Immature natural killer cell (primary cell): ENCODE measurements around the gene E2F3. TPM values are rescaled to one million over a fixed set of nuclear protein-coding genes. Genes with fewer than 3 reads are reported as not detected.

Source experiments
- DNase-seq, 3 donors: peaks; one replicate each; pipeline ENCODE4 v3.0.0; 2022; ENCODE audit warnings: mixed read lengths in 1 of 3
- H3K27ac Mint-ChIP-seq, 6 donors: one replicate each; pipeline ENCODE4 v1.8.0; 2020; ENCODE audit warnings: mixed read lengths in 6 of 6, mild to moderate bottlenecking in 5 of 6, inconsistent platforms in 4 of 6, moderate library complexity in 3 of 6
- H3K27me3 Mint-ChIP-seq, 3 donors: one replicate each; pipeline ENCODE4 v1.8.0; 2020 to 2021; ENCODE audit warnings: low read depth in 3 of 3, mild to moderate bottlenecking in 3 of 3, mixed read lengths in 3 of 3, moderate library complexity in 3 of 3, inconsistent platforms in 1 of 3
- H3K36me3 Mint-ChIP-seq, 3 donors: one replicate each; pipeline ENCODE4 v1.8.0; 2020; ENCODE audit warnings: mixed read lengths in 3 of 3, inconsistent platforms in 2 of 3, mild to moderate bottlenecking in 2 of 3
- H3K4me1 Mint-ChIP-seq, 2 donors: one replicate each; pipeline ENCODE4 v1.8.0; 2020; ENCODE audit warnings: inconsistent platforms in 2 of 2, mild to moderate bottlenecking in 2 of 2, mixed read lengths in 2 of 2, moderate library complexity in 1 of 2
- H3K4me3 Mint-ChIP-seq, 5 donors: one replicate each; pipeline ENCODE4 v1.8.0; 2020; ENCODE audit warnings: mild to moderate bottlenecking in 5 of 5, mixed read lengths in 5 of 5, inconsistent platforms in 3 of 5, moderate library complexity in 3 of 5
- H3K9me3 Mint-ChIP-seq, 6 donors: one replicate each; pipeline ENCODE4 v1.8.0; 2020; ENCODE audit warnings: mild to moderate bottlenecking in 6 of 6, mixed read lengths in 6 of 6, inconsistent platforms in 4 of 6, moderate library complexity in 3 of 6
- polyA plus RNA-seq, 3 donors: library from polyadenylated mRNA; unstranded; fragments of 300-500 nt; fragmentation: Illumina TruSeq; gene quantifications; one replicate each; pipeline ENCODE4 v1.2.3, GENCODE V29; 2021

E2F3 gene
- polyA plus RNA-seq, 3 donors from 2014 or later: 4.2 to 7.7 (median 4.7) TPM

DNA sequence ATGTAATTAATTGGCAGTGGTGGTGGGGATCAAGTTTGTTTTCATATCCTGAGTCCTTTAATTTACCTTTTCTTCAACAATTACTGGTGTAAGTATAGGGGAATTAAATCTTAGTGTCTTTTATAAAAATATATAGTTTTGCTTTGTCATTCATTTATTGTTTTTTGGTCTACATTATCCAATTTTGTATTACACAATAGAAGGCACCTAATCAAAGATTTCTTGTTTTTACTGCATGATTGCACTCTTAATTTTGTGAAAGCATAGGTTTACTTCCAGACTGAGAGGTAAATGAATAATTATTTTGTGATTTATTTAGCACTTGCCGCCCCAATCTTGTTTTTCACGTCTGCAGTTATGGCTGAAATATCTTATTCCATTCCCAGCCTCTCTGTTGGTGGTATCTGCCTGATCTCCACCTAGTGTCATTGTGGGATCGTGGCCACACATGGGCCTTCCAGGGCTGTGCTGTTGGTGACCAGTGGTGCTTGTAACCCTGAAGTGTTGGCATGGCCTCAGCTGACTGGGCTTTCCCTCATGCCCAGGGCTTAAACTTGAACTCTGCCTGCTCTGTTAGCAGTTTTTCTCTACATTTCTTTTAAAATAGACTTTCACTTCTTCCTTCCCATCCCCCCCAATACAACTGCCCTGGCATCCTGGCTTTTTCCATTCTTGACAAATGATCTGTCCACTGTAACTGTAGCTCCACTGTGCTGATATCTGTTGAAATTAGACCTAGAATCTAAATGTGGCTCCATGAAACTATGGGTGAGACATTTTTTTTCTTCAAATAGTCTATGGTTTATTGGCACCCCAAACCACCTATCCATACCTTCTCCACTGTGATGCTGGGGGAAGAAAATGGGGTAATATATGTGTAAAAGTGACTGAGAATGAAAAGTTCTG lies 24.8 kb downstream of the E2F3 start:
- Mint-ChIP-seq H3K27ac (no peak overlapping the region), H3K9me3 (no peaks in the 10 kb centered on the region), H3K36me3 (peaks cover 3 to 10% (median 7%) of the 10 kb centered on the region in 3 donors), H3K27me3 (no peaks in the 10 kb centered on the region), H3K4me1 (peaks cover 22 to 41% of the 10 kb centered on the region in 2 donors), H3K4me3 (no peak overlapping the region)
- DNase-seq: no peak

DNA sequence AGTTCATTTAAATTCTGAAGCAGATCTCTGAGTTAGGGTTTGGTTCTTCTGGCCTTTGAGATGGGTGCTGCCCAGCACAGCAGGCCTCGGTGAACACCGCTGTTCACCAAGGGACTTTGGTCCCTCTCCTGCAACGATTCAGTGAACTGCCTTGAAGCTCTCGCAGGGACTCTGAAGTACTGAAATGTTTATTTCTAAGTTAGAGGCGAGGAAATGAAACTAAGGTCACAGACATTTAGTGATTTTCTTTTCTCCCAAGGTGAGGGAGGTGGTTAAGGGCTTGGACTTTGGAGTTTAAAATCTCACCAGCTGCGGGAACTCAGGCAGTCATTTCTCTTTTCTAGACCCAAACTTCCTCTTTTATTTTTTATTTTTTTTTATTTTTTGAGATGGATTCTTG lies 26.2 kb downstream of the E2F3 start:
- Mint-ChIP-seq H3K4me3 (no peak overlapping the region), H3K27me3 (no peaks in the 10 kb centered on the region), H3K9me3 (no peaks in the 10 kb centered on the region), H3K36me3 (peaks cover 11 to 23% (median 17%) of the 10 kb centered on the region in 3 donors), H3K27ac (peak overlapping the region in 4 of 6 donors; percentile 31 to 60 (median 50)), H3K4me1 (peaks cover 22 to 35% of the 10 kb centered on the region in 2 donors)
- no peak for DNase-seq

DNA sequence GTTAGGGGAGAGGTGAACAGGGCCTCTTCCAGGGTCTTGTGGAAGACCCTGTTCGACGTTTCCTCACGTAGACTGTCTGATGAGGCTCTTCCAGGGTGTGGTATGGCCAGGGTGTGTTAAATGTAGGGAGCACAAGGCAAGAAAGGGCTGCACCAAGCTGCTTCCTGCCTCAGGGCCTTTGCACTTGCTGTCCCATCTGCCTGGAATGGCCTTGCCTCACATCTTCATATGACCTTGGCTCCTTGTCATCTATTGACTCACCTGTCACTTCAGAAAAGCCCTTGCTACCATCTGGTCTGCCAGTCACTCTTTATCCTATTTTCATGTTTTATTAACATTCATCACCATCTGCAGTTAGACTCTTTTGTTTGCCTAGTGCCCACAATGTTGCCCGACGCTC lies 31.0 kb downstream of the E2F3 start:
- Mint-ChIP-seq H3K27ac (peak overlapping the region in 1 of 6 donors; percentile 52), H3K4me1 (peaks cover 7 to 14% of the 10 kb centered on the region in 2 donors), H3K27me3 (no peaks in the 10 kb centered on the region), H3K36me3 (peaks cover 14 to 31% (median 24%) of the 10 kb centered on the region in 3 donors), H3K9me3 (no peaks in the 10 kb centered on the region), H3K4me3 (no peak overlapping the region)
- no peak for DNase-seq

DNA sequence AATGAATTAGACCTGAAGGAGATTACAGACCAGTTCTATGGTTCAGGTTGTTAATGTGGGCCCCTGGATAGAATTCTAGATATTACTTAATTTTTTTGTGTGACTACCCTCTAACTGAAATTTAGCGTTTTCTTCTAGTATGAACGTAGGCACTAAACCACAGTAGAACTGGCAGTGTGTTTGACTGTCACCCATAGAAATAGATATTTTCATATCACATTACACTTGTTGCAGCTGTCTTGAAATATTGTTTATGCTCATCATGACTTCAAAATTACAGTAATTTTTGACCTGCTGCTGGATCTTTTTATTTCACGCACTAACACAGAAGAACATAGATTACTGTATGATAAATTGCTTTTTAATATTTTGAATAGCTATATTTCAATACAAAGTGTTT lies 31.6 kb downstream of the E2F3 start:
- H3K27ac Mint-ChIP-seq: no peak overlapping the region
- H3K36me3 Mint-ChIP-seq: peaks cover 15 to 31% (median 24%) of the 10 kb centered on the region in 3 donors
- H3K4me1 Mint-ChIP-seq: peaks cover 4 to 11% of the 10 kb centered on the region in 2 donors
- H3K9me3 Mint-ChIP-seq: no peaks in the 10 kb centered on the region
- no peaks in the 10 kb centered on the region for H3K27me3 Mint-ChIP-seq
- DNase-seq: no peak
- H3K4me3 Mint-ChIP-seq: no peak overlapping the region

DNA sequence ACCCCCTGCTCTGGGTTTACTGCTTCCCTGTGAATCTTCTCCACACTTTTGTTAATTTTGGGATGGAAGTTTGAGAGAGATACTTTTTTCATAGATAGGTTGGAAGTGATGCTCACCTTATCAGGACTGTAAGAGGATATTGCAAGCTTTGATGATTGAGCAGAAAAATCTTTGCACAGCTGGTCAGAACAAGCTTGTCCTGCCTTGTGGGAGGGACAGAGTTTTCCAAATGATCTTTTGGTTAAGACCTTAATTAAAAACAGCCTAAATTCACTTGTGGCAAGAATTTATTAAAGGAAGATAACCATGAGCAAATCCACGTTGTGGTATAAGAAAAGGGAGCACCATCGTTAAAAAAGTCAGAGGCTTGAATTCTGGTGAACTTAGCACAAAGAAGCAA lies 32.2 kb downstream of the E2F3 start:
- H3K4me3 Mint-ChIP-seq: no peak overlapping the region
- no peak for DNase-seq
- peaks cover 17 to 31% (median 24%) of the 10 kb centered on the region in 3 donors for H3K36me3 Mint-ChIP-seq
- H3K4me1 Mint-ChIP-seq: peaks cover 4 to 7% of the 10 kb centered on the region in 2 donors
- no peaks in the 10 kb centered on the region for H3K27me3 Mint-ChIP-seq
- H3K9me3 Mint-ChIP-seq: no peaks in the 10 kb centered on the region
- no peak overlapping the region for H3K27ac Mint-ChIP-seq

DNA sequence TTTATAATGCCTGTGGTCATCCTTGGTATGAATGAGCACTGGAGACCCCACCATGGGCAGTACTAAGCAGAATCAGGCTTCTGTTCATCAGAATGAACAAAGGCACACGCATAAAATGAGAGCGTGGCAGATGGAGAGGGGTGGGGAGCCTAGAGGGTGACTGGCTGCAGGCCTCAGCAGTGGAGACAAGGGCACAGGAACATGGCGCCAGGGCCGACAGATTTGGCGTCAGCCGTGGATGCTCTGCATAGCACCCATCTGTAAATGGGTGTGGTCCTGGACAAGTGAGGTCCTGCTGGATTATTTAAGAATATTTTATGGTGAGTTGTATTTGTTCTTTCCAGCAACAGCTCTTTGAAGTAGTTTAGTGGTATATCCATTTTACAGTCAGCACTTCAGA lies 33.1 kb downstream of the E2F3 start:
- no peaks in the 10 kb centered on the region for H3K9me3 Mint-ChIP-seq
- H3K27ac Mint-ChIP-seq: peak overlapping the region in 1 of 6 donors; percentile 4
- H3K4me3 Mint-ChIP-seq: no peak overlapping the region
- no peaks in the 10 kb centered on the region for H3K27me3 Mint-ChIP-seq
- H3K36me3 Mint-ChIP-seq: peaks cover 18 to 32% (median 25%) of the 10 kb centered on the region in 3 donors
- peaks cover 4 to 5% of the 10 kb centered on the region in 2 donors for H3K4me1 Mint-ChIP-seq
- DNase-seq: no peak

DNA sequence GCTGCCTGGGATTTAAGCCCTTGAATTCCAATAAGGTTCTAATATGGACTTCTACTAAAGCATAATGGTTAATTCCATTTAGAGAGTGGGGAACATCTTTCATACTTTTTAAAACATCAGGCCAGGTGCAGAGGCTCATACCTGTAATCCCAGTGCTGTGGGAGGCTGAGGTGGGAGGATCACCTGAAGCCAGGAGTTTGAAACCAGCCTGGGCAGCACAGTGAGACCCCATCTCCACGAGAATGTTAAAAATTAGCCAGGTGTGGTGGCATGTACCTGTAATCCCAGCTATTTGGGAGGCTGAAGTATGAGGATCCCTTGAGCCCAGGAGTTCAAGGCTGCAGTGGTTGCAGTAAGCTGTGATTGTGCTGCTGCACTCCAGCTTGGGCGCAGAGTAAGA lies 35.0 kb downstream of the E2F3 start:
- H3K4me1 Mint-ChIP-seq: peaks cover 6 to 11% of the 10 kb centered on the region in 2 donors
- H3K27ac Mint-ChIP-seq: no peak overlapping the region
- H3K4me3 Mint-ChIP-seq: no peak overlapping the region
- H3K9me3 Mint-ChIP-seq: no peaks in the 10 kb centered on the region
- DNase-seq: no peak
- H3K36me3 Mint-ChIP-seq: peaks cover 16 to 31% (median 24%) of the 10 kb centered on the region in 3 donors
- no peaks in the 10 kb centered on the region for H3K27me3 Mint-ChIP-seq

DNA sequence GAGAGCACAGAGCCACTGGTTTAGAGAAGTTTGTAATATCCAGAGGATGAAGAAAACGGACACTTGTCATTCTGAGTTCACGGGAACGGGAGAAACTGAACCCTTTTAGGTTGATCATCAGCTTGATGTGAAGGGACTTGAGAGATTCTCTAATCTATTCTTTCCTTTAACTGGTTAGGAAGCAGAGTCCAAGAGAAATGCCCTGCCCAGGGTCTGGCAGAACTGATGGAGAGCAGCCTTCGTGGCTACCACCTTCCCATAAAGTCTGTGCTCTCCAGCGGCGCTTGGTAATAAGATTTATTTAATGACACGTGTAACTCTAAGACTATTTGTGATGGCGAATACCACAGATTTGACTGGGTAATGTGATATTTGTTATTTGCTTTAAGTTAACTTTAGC lies 36.0 kb downstream of the E2F3 start:
- no peaks in the 10 kb centered on the region for H3K27me3 Mint-ChIP-seq
- peaks cover 6 to 11% of the 10 kb centered on the region in 2 donors for H3K4me1 Mint-ChIP-seq
- DNase-seq: no peak
- no peak overlapping the region for H3K4me3 Mint-ChIP-seq
- peaks cover 11 to 23% (median 18%) of the 10 kb centered on the region in 3 donors for H3K36me3 Mint-ChIP-seq
- H3K27ac Mint-ChIP-seq: peak overlapping the region in 1 of 6 donors; percentile 40
- no peaks in the 10 kb centered on the region for H3K9me3 Mint-ChIP-seq

DNA sequence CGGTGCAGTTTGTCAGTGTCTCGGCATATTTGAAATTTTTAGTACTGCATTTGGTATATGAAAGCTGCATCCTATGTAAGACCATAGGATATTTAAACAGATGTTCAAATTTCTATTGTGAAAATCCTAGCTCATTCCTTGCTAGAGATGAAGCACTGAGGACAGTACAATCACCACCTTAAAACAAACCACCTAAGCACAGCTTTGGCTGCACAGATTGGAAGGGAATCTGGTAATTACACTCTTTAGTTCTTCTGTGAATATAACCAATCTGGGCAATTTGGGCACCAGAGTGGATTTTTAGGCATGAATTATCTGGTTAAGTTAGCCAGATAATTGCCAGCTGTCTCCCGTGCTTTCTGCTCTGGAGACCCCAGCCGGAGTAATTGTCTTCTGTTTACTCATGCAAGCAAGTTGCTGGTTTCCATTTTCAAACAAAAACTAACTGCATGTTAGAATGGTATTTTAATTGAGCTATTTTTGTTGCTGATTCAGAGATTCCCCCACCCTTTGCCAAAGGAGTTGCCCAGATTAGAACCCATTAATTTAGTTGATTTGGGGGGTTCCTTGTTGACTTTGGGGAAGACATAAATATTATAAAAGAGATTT lies 36.9 kb downstream of the E2F3 start:
- Mint-ChIP-seq H3K4me3 (no peak overlapping the region), H3K27ac (no peak overlapping the region), H3K36me3 (peaks cover 11 to 18% (median 17%) of the 10 kb centered on the region in 3 donors), H3K27me3 (no peaks in the 10 kb centered on the region), H3K4me1 (peaks cover 6 to 11% of the 10 kb centered on the region in 2 donors), H3K9me3 (no peaks in the 10 kb centered on the region)
- DNase-seq: no peak

DNA sequence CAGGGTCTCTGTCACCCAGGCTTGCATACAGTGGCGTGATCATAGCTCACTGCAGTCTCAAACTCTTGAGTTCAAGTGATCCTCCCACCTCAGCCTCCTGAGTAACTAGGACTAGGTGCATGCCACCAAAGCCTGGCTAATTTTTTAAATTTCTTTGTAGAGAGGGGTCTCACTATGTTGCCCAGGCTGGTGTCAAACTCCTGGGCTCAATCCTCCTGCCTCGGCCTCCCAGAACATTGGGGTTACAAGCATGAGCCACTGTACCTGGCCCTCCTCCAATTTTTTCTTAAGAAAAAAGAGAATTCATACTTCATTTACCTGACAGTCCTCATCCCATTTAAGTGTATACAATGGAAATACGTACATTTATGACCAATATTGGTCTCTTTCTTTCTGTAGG lies 37.9 kb downstream of the E2F3 start:
- Mint-ChIP-seq H3K4me1 (peaks cover 5 to 11% of the 10 kb centered on the region in 2 donors), H3K27ac (no peak overlapping the region), H3K4me3 (no peak overlapping the region), H3K27me3 (no peaks in the 10 kb centered on the region), H3K9me3 (no peaks in the 10 kb centered on the region), H3K36me3 (peaks cover 11 to 17% (median 14%) of the 10 kb centered on the region in 3 donors)
- DNase-seq: no peak

DNA sequence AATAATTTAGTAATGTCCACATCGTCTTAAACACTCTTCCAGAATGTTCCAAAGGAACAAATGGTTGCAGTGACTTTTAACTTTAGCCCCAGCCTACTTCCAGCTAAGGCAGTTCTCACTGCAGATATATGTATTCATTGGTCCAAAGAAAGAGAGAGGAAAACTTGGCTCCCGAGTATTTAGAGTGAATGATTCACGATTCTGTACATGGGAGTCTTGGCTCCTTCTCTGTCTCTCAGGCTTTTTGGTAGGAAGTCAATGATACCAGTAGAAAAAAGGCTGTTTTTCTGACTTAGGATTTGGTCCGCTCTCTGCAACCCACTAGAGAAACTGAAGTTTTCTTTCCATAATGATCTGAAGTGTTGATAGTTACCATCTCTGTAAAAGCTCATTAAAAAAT lies 38.6 kb downstream of the E2F3 start:
- Mint-ChIP-seq H3K9me3 (no peaks in the 10 kb centered on the region), H3K4me1 (peaks cover 2 to 14% of the 10 kb centered on the region in 2 donors), H3K27ac (peak overlapping the region in 1 of 6 donors; percentile 10), H3K4me3 (no peak overlapping the region), H3K36me3 (peaks cover 14% of the 10 kb centered on the region in 3 donors), H3K27me3 (no peaks in the 10 kb centered on the region)
- no peak for DNase-seq

DNA sequence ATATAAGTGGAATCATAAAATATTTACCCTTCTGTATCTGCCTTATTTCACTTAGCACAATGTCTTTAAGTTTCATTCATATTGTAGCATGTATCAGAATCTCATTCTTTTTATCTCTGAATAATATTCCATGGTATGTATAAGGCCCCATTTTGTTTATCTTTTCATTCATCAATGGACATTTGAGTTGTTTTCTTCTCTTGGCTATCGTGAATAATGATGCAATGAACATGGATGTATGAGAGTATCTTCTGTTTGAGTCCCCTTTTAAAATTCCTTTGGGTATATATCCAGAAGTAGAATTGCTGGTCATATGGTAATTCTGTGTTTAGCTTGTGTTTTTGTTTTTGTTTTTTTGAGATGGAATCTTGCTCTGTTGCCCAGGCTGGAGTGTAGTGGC lies 39.6 kb downstream of the E2F3 start:
- no peak for DNase-seq
- Mint-ChIP-seq H3K27ac (no peak overlapping the region), H3K4me1 (peaks cover 2 to 14% of the 10 kb centered on the region in 2 donors), H3K9me3 (no peaks in the 10 kb centered on the region), H3K4me3 (no peak overlapping the region), H3K36me3 (peaks cover 14% of the 10 kb centered on the region in 3 donors), H3K27me3 (no peaks in the 10 kb centered on the region)

DNA sequence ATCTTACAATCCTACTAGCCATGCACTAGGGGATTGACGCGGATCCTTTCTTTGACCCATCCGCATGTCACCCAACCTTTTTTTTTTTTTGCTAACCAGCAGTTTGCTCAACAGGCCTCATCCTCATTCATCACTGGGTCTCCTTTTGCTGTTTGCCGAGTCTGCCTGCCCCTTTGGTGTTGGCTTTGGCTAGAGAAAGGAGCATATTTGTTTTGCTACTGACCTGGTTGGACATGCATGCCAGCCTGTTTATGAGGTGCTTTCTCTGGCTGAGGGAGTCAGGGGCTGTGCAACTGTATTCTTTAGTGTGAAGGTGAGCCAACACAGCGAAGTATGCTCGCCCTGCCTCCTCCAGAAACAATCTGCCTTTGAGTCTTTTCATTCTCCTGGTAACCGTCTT lies 40.2 kb downstream of the E2F3 start:
- Mint-ChIP-seq H3K4me3 (no peak overlapping the region), H3K36me3 (peaks cover 11 to 14% (median 14%) of the 10 kb centered on the region in 3 donors), H3K27me3 (no peaks in the 10 kb centered on the region), H3K9me3 (no peaks in the 10 kb centered on the region), H3K4me1 (peaks cover 2 to 15% of the 10 kb centered on the region in 2 donors), H3K27ac (no peak overlapping the region)
- DNase-seq: no peak

DNA sequence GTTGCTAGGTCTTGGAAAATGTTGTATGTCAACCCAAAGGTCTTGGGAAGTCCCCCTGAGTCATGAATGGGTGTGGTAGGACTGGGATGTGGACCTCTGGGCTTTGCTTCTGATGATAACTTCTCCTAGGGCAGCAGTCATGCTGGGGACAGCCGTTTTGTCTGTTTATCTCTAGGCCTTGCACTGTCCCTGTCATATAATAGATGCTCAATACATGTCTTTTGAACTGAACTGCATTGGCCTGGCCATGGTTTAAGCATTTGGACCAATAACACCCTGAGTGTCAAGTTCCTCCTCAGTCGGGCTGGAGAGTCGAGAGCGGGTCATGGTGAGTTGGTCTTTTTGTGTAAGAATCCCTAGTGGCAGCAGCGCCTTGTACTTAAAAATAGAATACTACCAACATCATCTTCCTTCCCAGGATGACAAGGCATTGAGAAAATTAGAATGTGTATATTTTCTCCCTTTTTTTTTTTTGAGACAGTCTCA lies 43.1 kb downstream of the E2F3 start:
- DNase-seq: no peak
- peaks cover 13 to 39% of the 10 kb centered on the region in 2 donors for H3K4me1 Mint-ChIP-seq
- peaks cover 7 to 13% (median 12%) of the 10 kb centered on the region in 3 donors for H3K36me3 Mint-ChIP-seq
- peaks cover 0 to 2% (median 0%) of the 10 kb centered on the region in 6 donors for H3K9me3 Mint-ChIP-seq
- no peaks in the 10 kb centered on the region for H3K27me3 Mint-ChIP-seq
- peak overlapping the region in 1 of 6 donors; percentile 25 for H3K27ac Mint-ChIP-seq
- H3K4me3 Mint-ChIP-seq: no peak overlapping the region
